Heart left ventricle (tissue), 13 donors: ENCODE results near the gene MZT2A.
"Not testable (repeated sequence)": the region's sequence is repeated elsewhere in the genome, so short reads cannot be mapped to it uniquely, and the experiment has no call there.

ENCODE experiments used
- CTCF ChIP-seq, 12 donors: fragments of 200-600 bp; sonication (generic) in 4 of 12; IDR thresholded peaks; one replicate each; pipeline versions ENCODE4 v1.5.0 to v1.8.0; 2018 to 2022; ENCODE audit warnings: antibody characterized with exemption in 12 of 12, mild to moderate bottlenecking in 5 of 12
- POLR2A ChIP-seq, 2 donors: fragments of 450-650 bp; IDR thresholded peaks; one replicate each; pipeline ENCODE4 v1.6.1; 2017; ENCODE audit warnings: antibody characterized with exemption in 2 of 2, mild to moderate bottlenecking in 2 of 2, moderate library complexity in 2 of 2
- donor health status: ischemic (EF 13 %, LVEDD 7.1; RV severe dilation, severe dysfunction).
- donor health status: DM: no; HTN: yes; CAD: no.
- donor health status: DM: no; HTN: no; CAD: no.
- donor health status: ischemic (EF 25% LVEDD 6.9; RV normal size, moderate dysfunction).
- donor health status: ischemic (EF 25% LVEDD 5.7; RV mildly dilated, moderate dysfunction).
- donor health status: ischemic (EF 35%, LVEDD 5.7; RV mildly dilated, moderate dysfunction).
- donor health status: nonischemic (EF 11% LVEDD 7.7; RV severe dilation, severe dysfunction).
- donor health status: DM: yes; HTN: yes; CAD: no.
- donor health status: PGD.
- donor health status: ischemic (EF 29% LVEDD 5.4; RV normal size, mild dysfunction).
- donor health status: nonischemic (EF 23%, LVEDD 6.1; RV moderate dilation, normal function).

GRCh38 chr2:131538856-131539255 lies 46.7 kb upstream of the MZT2A start:
- TF ChIP-seq CTCF, POLR2A (IDR thresholded peaks at IDR 0.05): not testable (repeated sequence)
